Measurements from ENCODE around the gene YRDC. TPM values are rescaled to one million over a fixed set of nuclear protein-coding genes. Genes with fewer than 3 reads are reported as not detected.
"Not testable (repeated sequence)": the region's sequence is repeated elsewhere in the genome, so short reads cannot be mapped to it uniquely, and the experiment has no call there.

The YRDC gene
- total RNA-seq, 2 donors from 2014 or later: 6.2 to 11.9 TPM

GRCh38 chr1:37792943-37793686 is 14.9 kb downstream of the YRDC start:
- H3K27ac ChIP-seq: no peak overlapping the region
- no peaks in the 10 kb centered on the region for H3K9me3 ChIP-seq
- no peak for DNase-seq
- no peaks in the 10 kb centered on the region for H3K36me3 ChIP-seq (replicated peaks in 1 of 2; ENCODE audit: insufficient read depth in 1 of 2, low read depth in 2 of 2)
- H3K27me3 ChIP-seq: no peaks in the 10 kb centered on the region
- intact Hi-C loops (cut with DNase I): loop anchor here (10.0 kb wide), 2 partner anchors 62 to 98 kb away; partner anchors contain the start of genes CDCA8 and MTF1
- peak overlapping the region; percentile 22 to 32 for H3K4me3 ChIP-seq
- WGBS, 2 donors: 32 to 44% methylated on average over 30 to 35 of the region's 36 CpGs
- H3K4me1 ChIP-seq: peaks cover 20% of the 10 kb centered on the region
- TF ChIP-seq, protein P1, sequence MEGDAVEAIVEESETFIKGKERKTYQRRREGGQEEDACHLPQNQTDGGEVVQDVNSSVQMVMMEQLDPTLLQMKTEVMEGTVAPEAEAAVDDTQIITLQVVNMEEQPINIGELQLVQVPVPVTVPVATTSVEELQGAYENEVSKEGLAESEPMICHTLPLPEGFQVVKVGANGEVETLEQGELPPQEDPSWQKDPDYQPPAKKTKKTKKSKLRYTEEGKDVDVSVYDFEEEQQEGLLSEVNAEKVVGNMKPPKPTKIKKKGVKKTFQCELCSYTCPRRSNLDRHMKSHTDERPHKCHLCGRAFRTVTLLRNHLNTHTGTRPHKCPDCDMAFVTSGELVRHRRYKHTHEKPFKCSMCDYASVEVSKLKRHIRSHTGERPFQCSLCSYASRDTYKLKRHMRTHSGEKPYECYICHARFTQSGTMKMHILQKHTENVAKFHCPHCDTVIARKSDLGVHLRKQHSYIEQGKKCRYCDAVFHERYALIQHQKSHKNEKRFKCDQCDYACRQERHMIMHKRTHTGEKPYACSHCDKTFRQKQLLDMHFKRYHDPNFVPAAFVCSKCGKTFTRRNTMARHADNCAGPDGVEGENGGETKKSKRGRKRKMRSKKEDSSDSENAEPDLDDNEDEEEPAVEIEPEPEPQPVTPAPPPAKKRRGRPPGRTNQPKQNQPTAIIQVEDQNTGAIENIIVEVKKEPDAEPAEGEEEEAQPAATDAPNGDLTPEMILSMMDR (IDR thresholded peaks at IDR 0.05): no peak
- ATAC-seq: no peak

GRCh38 chr1:37782491-37782890 is 25.5 kb downstream of the YRDC start:
- H3K36me3 ChIP-seq (replicated peaks in 1 of 2; ENCODE audit: insufficient read depth in 1 of 2, low read depth in 2 of 2): no peaks in the 10 kb centered on the region
- H3K27me3 ChIP-seq: no peaks in the 10 kb centered on the region
- 63 to 67% methylated on average over 17 of the region's 17 CpGs for WGBS, 2 donors
- no peak for TF ChIP-seq POLR2A (IDR thresholded peaks at IDR 0.05)
- TF ChIP-seq, protein P1 (IDR thresholded peaks at IDR 0.05): no peak
- no peak for DNase-seq
- ATAC-seq: no peak
- H3K27ac ChIP-seq: no peak overlapping the region
- intact Hi-C loops (cut with DNase I): no loop called here
- H3K9me3 ChIP-seq: no peaks in the 10 kb centered on the region
- H3K4me3 ChIP-seq: no peak overlapping the region
- no peaks in the 10 kb centered on the region for H3K4me1 ChIP-seq

DNA sequence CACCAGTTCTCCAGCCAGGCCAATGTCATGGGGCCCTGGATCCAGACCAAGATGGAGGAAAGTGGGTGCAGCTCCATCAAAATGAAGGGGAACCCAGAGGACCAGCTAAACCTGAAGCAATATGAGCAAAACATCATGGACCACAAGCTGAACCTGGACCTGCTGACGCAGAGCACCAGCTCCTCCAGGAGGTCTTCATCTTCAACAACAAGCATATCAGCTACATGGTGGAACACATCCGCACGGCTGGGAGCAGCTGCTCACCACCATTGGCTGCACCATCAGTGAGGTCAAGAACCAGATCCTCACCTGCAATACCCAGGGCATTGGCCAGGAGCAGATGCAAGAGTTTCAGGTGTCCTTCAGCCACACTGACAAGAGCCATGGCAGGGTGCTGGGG is 29.4 kb downstream of the YRDC start:
- TF ChIP-seq POLR2A (IDR thresholded peaks at IDR 0.05): no peak
- TF ChIP-seq, protein P1 (IDR thresholded peaks at IDR 0.05): no peak
- intact Hi-C loops (cut with DNase I): no loop called here
- no peaks in the 10 kb centered on the region for H3K9me3 ChIP-seq
- DNase-seq (no peak), ATAC-seq (no peak)
- WGBS, 2 donors: 62 to 79% methylated on average over 3 of the region's 3 CpGs
- H3K36me3 ChIP-seq (replicated peaks in 1 of 2; ENCODE audit: insufficient read depth in 1 of 2, low read depth in 2 of 2): no peaks in the 10 kb centered on the region
- H3K27ac ChIP-seq: no peak overlapping the region
- no peak overlapping the region for H3K4me3 ChIP-seq
- H3K27me3 ChIP-seq: no peaks in the 10 kb centered on the region
- no peaks in the 10 kb centered on the region for H3K4me1 ChIP-seq

DNA sequence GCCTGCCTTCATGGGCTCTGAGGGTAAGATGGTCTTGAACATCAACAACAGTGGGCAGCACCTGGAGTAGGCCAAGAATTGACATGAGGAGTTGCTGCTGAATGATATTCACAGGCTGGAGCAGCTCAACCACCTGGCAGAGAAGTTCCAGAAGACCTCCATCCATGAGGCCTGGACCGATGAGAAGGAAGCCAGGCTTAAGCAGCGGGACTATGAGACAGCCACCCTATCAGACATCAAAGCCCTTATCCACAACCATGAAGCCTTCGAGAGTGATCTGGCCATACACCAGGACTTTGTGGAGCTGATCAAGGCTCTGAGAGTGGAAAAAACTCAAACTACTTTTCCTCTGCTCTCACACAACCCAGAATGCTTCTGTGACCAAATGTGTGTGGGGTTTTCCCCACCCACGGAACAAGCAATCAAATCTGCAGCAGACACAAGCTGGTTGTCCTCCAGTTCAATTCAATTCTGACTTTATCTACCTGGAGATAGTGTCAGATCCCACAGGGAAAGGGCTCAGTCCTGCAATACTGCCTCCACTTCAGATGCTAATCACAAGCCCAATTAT is 31.0 kb downstream of the YRDC start:
- no peaks in the 10 kb centered on the region for H3K4me1 ChIP-seq
- H3K4me3 ChIP-seq: no peak overlapping the region
- no peak overlapping the region for H3K27ac ChIP-seq
- WGBS, 2 donors: 44 to 48% methylated on average over 4 of the region's 4 CpGs
- TF ChIP-seq, protein P1 (IDR thresholded peaks at IDR 0.05): no peak
- TF ChIP-seq POLR2A (IDR thresholded peaks at IDR 0.05): no peak
- no peaks in the 10 kb centered on the region for H3K9me3 ChIP-seq
- DNase-seq: no peak
- no peak for ATAC-seq
- no peaks in the 10 kb centered on the region for H3K36me3 ChIP-seq (replicated peaks in 1 of 2; ENCODE audit: insufficient read depth in 1 of 2, low read depth in 2 of 2)
- no peaks in the 10 kb centered on the region for H3K27me3 ChIP-seq
- intact Hi-C loops (cut with DNase I): no loop called here

DNA sequence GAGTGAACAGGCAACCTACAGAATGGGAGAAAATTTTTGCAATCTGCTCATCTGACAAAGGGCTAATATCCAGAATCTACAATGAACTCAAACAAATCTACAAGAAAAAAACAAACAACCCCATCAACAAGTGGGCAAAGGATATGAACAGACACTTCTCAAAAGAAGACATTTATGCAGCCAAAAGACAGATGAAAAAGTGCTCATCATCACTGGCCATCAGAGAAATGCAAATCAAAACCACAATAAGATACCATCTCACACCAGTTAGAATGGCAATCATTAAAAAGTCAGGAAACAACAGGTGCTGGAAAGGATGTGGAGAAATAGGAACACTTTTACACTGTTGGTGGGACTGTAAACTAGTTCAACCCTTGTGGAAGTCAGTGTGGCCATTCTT is 36.6 kb downstream of the YRDC start:
- H3K36me3 ChIP-seq (replicated peaks in 1 of 2; ENCODE audit: insufficient read depth in 1 of 2, low read depth in 2 of 2); H3K9me3 ChIP-seq; intact Hi-C loops (cut with DNase I); DNase-seq; H3K27ac ChIP-seq; H3K4me3 ChIP-seq; H3K4me1 ChIP-seq; ATAC-seq: not testable (repeated sequence)
- peaks cover 0 to 10% of the 10 kb centered on the region in 2 donors for H3K27me3 ChIP-seq

Data from body of pancreas (tissue), 4 donors.